IPS-18a (cell line): ENCODE measurements around the gene RNF113B.
A peak's percentile ranks its signal among the peaks of the same experiment; 100 is the strongest.

Source experiments
- H3K27ac ChIP-seq: one replicate; pipeline ENCODE4 v1.5.1; 2013; ENCODE audit warnings: low read length
- H3K27me3 ChIP-seq: one replicate; pipeline ENCODE4 v1.6.1; 2013; ENCODE audit warnings: mild to moderate bottlenecking, low read length; ENCODE audit not compliant: control insufficient read depth, insufficient read depth
- H3K36me3 ChIP-seq: one replicate; pipeline ENCODE4 v1.6.1; 2013; ENCODE audit warnings: low read depth, low read length; ENCODE audit not compliant: control insufficient read depth
- H3K4me1 ChIP-seq: one replicate; pipeline ENCODE4 v1.6.1; 2013; ENCODE audit warnings: low read depth, low read length; ENCODE audit not compliant: control insufficient read depth
- H3K4me3 ChIP-seq: one replicate; pipeline ENCODE4 v1.5.1; 2013; ENCODE audit warnings: low read length
- H3K9ac ChIP-seq: one replicate; pipeline ENCODE4 v1.6.1; 2013; ENCODE audit warnings: mild to moderate bottlenecking, low read length, moderate library complexity
- H3K9me3 ChIP-seq: one replicate; pipeline ENCODE4 v1.6.1; 2013; ENCODE audit warnings: low read depth, low read length; ENCODE audit not compliant: control insufficient read depth

The RNF113B gene

DNA sequence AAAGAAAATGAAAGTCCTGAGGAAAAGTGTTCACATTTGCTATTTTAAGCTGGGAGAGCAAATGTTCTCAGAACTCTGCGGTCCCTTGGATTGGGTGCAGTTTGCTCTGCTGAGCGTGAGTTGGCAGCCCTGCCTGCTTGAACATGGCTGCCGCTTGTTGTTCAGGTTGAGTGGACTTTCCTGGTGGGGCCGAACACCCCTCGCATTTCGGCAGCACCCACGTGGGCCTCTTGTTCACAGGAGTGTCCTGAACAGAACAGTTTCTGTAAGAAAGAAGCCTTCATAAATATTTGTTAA lies 10.8 kb upstream of the RNF113B start:
- Histone ChIP-seq H3K36me3 (no peaks in the 10 kb centered on the region), H3K9ac (no peak overlapping the region), H3K9me3 (no peaks in the 10 kb centered on the region), H3K4me3 (no peak overlapping the region), H3K4me1 (peaks cover 6% of the 10 kb centered on the region), H3K27ac (no peak overlapping the region), H3K27me3 (no peaks in the 10 kb centered on the region)

DNA sequence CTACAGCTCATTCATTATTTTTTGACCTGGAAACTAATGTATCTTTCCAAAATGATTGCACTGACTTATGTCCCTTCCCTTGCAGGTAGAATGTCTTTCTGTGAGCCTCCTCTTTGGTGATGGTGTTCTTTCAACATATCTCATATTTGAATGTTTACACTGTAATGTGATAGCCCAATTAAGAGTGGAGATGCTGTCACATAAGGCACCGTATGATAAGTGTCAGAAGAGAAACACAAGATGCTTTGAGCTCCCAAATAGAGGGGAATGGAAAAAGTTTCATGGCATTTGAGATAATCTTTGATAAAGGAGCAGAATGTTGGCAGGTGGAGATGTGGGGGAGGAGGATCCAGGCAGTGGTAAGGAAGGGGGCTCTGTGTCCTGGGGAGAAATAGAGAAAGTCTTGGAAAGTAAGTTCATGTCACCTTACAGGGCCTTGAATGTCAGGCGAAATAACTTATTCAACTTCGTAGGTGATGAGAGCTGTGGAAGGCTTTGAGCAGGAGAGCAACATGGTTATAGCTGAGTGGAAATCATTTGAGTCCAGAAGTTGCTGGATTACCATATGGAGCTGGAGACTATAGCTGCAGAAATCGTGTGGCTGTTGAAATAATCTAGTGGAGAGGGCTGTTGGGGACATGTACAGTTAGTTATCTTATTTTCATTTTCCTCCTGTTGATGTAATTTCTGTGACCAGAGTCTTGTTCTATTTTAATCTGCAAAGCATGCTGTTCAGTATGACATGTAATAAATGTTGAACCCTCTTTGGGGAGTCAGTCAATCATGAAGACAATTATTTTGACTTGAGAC lies 10.3 kb upstream of the RNF113B start:
- Histone ChIP-seq H3K4me3 (no peak overlapping the region), H3K9ac (no peak overlapping the region), H3K27me3 (no peaks in the 10 kb centered on the region), H3K27ac (no peak overlapping the region), H3K9me3 (no peaks in the 10 kb centered on the region), H3K4me1 (peaks cover 6% of the 10 kb centered on the region), H3K36me3 (no peaks in the 10 kb centered on the region)

DNA sequence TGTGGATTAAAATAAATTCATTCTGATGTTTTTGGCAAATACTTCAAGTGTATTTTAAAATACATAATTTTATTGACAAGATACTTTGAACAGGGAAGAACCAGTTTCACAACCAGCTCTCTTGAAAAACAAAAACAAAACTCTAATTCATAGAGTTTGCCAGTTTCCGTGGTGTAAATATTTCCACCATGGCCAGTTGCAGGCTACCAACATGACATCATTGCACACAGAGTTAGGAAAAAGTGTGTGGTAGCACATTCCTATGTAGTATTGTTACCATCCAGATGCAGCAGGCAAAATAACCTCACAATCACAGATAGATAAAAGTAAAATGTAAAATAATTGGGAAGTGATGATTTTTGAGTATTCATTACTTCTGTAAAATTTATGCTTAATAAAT lies 7.7 kb upstream of the RNF113B start:
- H3K4me1 ChIP-seq: peaks cover 2% of the 10 kb centered on the region
- H3K4me3 ChIP-seq: no peak overlapping the region
- H3K27me3 ChIP-seq: no peaks in the 10 kb centered on the region
- no peaks in the 10 kb centered on the region for H3K9me3 ChIP-seq
- no peaks in the 10 kb centered on the region for H3K36me3 ChIP-seq
- H3K9ac ChIP-seq: no peak overlapping the region
- no peak overlapping the region for H3K27ac ChIP-seq

DNA sequence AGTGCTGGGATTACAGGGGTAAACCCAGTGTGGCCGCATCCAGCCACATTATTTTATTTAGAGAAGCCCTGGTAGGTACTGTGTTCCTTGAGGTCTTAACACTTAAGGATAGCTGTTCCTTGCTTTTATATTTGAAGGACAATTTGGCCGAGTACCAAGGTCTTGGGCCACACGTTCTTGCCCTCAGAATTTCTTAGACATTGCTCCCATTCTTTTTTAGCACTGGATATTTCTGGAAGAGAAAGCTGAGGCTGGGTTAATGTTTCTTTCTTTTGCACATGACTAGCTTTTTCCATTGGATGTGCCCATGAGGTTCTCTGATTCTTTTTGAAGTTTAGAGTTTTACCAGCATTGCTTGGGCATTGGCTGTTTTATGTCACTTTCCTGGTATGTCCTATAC lies 5.5 kb upstream of the RNF113B start:
- H3K27me3 ChIP-seq: no peaks in the 10 kb centered on the region
- no peak overlapping the region for H3K27ac ChIP-seq
- no peaks in the 10 kb centered on the region for H3K9me3 ChIP-seq
- no peak overlapping the region for H3K9ac ChIP-seq
- H3K36me3 ChIP-seq: no peaks in the 10 kb centered on the region
- H3K4me3 ChIP-seq: no peak overlapping the region
- H3K4me1 ChIP-seq: no peaks in the 10 kb centered on the region

DNA sequence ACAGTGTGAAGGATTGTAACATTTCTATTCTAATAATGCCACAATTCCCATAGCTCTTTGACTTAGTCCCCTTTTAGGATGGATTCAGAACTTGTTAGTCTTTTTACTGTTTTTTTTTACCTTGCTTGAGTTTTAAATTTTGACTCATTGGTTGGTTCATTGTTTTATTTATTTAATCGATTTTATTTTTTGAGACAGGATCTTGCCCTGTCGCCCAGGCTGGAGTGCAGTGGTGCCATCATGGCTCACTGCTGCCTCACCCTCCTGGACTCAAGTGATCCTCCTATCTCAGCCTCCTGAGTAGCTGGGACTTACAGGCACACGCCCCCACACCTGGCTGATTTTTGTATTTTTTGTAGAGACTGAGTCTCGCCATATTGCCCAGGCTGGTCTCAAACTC lies 5.1 kb upstream of the RNF113B start:
- Histone ChIP-seq H3K36me3 (no peaks in the 10 kb centered on the region), H3K27me3 (no peaks in the 10 kb centered on the region), H3K9me3 (no peaks in the 10 kb centered on the region), H3K4me1 (no peaks in the 10 kb centered on the region), H3K9ac (no peak overlapping the region), H3K27ac (no peak overlapping the region), H3K4me3 (no peak overlapping the region)

DNA sequence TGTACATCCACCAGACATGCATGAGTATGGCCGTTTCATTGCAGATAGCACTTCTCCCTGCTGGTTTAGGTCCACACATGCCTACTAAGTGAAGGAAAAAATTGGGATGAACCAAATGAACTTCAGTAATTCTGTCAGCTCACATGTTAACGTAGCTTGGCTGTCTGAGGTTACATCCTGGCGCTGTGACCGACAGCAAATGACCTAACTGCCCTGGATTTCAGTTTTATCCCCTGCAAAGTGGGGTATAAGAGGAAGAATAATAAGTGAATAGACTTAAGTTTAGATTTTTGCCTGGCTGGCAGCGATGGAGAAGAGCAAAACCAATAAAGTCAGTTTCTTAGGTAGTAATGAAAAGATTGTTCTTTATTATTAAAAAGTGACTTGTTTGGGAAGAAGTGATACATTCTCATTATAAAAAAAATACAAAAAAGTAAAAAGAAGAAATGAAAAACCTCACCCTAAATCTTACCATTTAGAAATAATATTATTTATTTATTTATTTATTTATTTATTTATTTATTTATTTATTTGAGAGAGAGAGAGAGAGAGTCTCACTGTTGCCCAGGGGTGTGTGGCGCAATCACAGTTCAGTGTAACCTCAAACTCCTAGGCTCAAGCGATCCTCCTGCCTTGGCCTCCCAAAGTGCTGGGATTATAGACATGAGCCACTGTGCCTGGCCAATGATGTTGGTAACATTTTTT lies 4.2 kb upstream of the RNF113B start:
- H3K27me3 ChIP-seq: no peaks in the 10 kb centered on the region
- no peaks in the 10 kb centered on the region for H3K4me1 ChIP-seq
- no peak overlapping the region for H3K9ac ChIP-seq
- no peaks in the 10 kb centered on the region for H3K9me3 ChIP-seq
- H3K27ac ChIP-seq: no peak overlapping the region
- no peaks in the 10 kb centered on the region for H3K36me3 ChIP-seq
- no peak overlapping the region for H3K4me3 ChIP-seq

DNA sequence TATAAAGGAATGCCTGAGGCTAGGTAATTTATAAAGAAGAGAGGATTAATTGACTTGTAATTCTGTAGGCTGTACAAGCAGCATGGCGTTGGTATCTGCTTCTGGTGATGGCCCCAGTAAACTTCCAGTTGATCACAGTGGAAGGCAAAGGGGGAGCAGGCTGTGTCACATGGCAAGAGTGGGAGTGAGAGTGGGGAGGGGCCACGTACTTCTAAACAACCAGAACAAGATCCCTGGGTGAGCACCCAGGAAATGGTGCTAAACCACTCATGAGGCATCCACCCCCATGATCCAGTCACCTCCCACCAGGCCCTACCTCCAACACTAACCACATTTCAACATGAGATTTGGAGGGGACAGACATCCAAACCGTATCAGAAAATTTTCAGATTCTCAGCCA lies 3.0 kb upstream of the RNF113B start:
- no peaks in the 10 kb centered on the region for H3K4me1 ChIP-seq
- no peak overlapping the region for H3K9ac ChIP-seq
- H3K27ac ChIP-seq: no peak overlapping the region
- no peaks in the 10 kb centered on the region for H3K27me3 ChIP-seq
- H3K9me3 ChIP-seq: no peaks in the 10 kb centered on the region
- H3K36me3 ChIP-seq: no peaks in the 10 kb centered on the region
- no peak overlapping the region for H3K4me3 ChIP-seq

DNA sequence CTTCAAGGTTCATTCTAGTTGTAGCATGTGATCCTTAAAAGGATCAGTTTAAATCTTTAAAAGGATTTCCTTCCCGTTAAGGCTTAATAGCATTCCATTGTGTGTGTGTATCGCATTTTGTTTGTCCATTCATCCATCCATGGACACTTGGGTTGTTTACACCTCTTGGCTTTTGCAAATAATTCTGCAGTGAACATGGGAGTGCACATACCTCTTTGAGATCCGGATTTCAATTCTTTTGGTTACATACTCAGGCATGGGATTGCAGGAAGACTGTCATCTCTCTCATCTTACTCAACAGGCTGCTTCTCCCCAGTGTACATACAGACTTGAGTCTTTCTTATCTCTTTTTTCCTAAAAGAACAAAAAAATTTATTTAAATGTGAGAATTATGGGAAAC lies 1.2 kb downstream of the RNF113B start:
- H3K4me1 ChIP-seq: peaks cover 31% of the 10 kb centered on the region
- no peak overlapping the region for H3K4me3 ChIP-seq
- H3K27me3 ChIP-seq: no peaks in the 10 kb centered on the region
- H3K9me3 ChIP-seq: no peaks in the 10 kb centered on the region
- H3K36me3 ChIP-seq: no peaks in the 10 kb centered on the region
- H3K27ac ChIP-seq: no peak overlapping the region
- H3K9ac ChIP-seq: no peak overlapping the region

DNA sequence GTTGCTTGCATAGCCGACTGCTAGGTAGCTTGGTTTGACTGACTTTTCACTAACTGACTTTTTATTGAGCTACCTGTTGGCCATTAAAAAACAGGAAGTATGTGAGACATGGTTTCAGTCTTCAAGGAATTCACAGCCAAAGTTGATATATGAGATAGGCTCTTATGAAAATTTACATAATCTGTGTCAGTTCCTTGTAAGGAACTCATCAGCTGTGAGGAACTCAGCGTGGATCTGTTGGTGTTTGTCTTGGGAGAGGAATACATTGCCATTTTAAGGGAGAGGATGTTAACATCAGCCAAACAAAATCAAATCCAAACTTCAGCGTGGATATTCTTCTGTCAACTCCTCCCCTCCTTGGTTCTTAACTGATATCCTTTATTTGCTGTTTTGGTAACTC lies 2.0 kb downstream of the RNF113B start:
- H3K9me3 ChIP-seq: no peaks in the 10 kb centered on the region
- no peaks in the 10 kb centered on the region for H3K27me3 ChIP-seq
- H3K9ac ChIP-seq: no peak overlapping the region
- peaks cover 31% of the 10 kb centered on the region for H3K4me1 ChIP-seq
- no peak overlapping the region for H3K27ac ChIP-seq
- H3K36me3 ChIP-seq: no peaks in the 10 kb centered on the region
- H3K4me3 ChIP-seq: no peak overlapping the region

DNA sequence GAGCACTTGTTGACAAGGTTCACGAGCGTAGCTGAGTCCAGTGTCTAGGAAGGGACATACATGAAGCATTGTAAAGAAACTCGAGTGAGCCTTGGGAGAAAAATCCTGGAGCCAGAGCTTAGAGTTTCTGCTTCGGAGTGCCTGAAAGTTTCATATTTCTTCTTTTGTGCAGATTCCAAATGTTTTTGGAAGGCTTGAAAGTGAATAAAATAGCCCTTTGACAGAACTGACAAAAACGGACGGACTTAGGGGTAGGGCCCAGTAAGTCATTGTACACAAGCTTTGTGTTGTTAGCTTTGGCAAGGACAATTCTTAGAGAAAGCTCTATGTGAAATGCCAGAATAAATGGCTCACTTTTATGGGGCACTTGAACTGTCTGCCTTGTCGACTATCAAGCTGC lies 2.8 kb downstream of the RNF113B start:
- H3K9ac ChIP-seq: no peak overlapping the region
- H3K27me3 ChIP-seq: no peaks in the 10 kb centered on the region
- H3K36me3 ChIP-seq: no peaks in the 10 kb centered on the region
- no peak overlapping the region for H3K27ac ChIP-seq
- H3K4me1 ChIP-seq: peaks cover 31% of the 10 kb centered on the region
- no peaks in the 10 kb centered on the region for H3K9me3 ChIP-seq
- H3K4me3 ChIP-seq: no peak overlapping the region

DNA sequence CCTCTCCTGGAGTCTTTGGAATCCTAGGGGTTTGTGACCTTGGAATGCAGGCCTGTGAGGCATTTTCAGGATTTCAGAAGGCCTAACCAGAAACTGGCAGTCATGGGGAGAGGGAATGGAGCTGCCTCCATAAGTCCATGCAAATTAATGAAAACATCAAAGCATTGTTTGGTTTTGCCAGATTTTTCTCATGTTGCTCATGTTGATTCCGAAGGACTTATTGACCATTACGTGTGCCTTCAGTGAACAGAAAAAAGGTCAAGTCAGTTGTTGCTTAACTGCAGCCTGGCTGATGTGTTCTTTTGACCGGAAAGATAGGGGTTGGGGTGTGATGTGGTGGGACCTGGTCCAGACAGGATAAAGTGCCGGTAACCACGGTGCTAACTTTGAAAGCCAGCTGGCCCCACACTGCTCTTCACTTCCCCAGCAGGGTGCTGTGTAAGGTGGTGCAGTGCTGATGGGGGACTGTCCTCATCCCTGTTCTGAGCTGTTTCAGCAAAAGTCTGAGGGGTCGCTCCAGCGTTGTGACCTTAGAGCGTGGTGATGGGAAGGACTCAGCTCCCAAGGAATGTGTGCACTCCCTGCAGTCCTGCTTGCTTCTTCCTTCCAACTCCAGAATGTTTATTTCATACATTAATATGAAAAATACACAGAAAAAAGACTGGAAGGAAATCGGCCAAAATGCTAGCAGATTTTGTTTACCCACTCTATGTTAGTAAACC lies 3.5 kb downstream of the RNF113B start:
- Histone ChIP-seq H3K4me3 (no peak overlapping the region), H3K27me3 (no peaks in the 10 kb centered on the region), H3K9me3 (no peaks in the 10 kb centered on the region), H3K9ac (peak overlapping the region; percentile 4), H3K4me1 (peaks cover 35% of the 10 kb centered on the region), H3K27ac (no peak overlapping the region), H3K36me3 (no peaks in the 10 kb centered on the region)
